ENCODE data around the gene MED27. TPM values are rescaled to one million over a fixed set of nuclear protein-coding genes. Genes with fewer than 3 reads are reported as not detected.

The MED27 gene
- total RNA-seq, 1 donor from 2014 or later = 17.7 TPM

GRCh38 chr9:131824953-131825495 lies 254.6 kb downstream of the MED27 start:
- TF ChIP-seq CTCF (IDR thresholded peaks at IDR 0.05) = no peak
- no peak for TF ChIP-seq POLR2A (IDR thresholded peaks at IDR 0.05)
- TF ChIP-seq POLR2AphosphoS5 (IDR thresholded peaks at IDR 0.05; ENCODE audit: insufficient read depth in 1 of 2, low read depth in 1 of 2) = no peak
- Histone ChIP-seq H3K4me3 (no peak overlapping the region), H3K4me1 (no peaks in the 10 kb centered on the region), H3K9me3 (no peaks in the 10 kb centered on the region), H3K27ac (no peak overlapping the region), H3K27me3 (no peaks in the 10 kb centered on the region), H3K36me3 (no peaks in the 10 kb centered on the region)
- intact Hi-C loops (cut with DNase I) = no loop called here
- DNase-seq (ENCODE audit: extremely low spot score in 2 of 2) = no peak

GRCh38 chr9:131824155-131824594 lies 255.5 kb downstream of the MED27 start:
- intact Hi-C loops (cut with DNase I) = no loop called here
- H3K9me3 ChIP-seq = no peaks in the 10 kb centered on the region
- no peak overlapping the region for H3K4me3 ChIP-seq
- TF ChIP-seq POLR2A (IDR thresholded peaks at IDR 0.05) (no peak), POLR2AphosphoS5 (IDR thresholded peaks at IDR 0.05; ENCODE audit: insufficient read depth in 1 of 2, low read depth in 1 of 2) (no peak), CTCF (IDR thresholded peaks at IDR 0.05) (no peak)
- no peaks in the 10 kb centered on the region for H3K36me3 ChIP-seq
- H3K4me1 ChIP-seq = no peaks in the 10 kb centered on the region
- H3K27me3 ChIP-seq = no peaks in the 10 kb centered on the region
- no peak overlapping the region for H3K27ac ChIP-seq
- DNase-seq (ENCODE audit: extremely low spot score in 2 of 2) = no peak

DNA sequence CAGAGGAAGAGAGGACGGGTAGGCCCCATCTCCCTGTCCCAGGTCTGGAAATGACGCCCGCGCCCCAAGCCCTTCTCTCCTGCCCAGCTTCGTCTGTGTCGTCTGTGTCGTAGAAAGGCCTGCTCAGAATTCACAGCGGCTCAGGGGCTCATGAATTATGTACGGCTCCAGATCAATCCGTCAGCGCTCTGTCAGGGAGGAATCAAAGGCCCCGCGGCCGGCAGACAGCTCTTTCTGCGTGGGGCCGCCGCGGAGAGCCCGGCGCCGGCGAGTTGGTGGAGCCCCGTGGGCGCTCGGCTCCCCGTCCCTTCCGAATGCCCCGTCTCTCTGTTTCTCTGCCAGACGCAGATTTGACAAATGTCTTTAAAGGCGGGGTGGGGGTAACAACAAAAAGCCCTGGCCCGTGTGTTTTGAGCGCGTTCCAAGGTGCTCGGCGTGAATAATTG lies 255.9 kb downstream of the MED27 start:
- DNase-seq (ENCODE audit: extremely low spot score in 2 of 2) = no peak
- Histone ChIP-seq H3K4me1 (no peaks in the 10 kb centered on the region), H3K4me3 (no peak overlapping the region), H3K9me3 (no peaks in the 10 kb centered on the region), H3K27me3 (no peaks in the 10 kb centered on the region), H3K27ac (no peak overlapping the region), H3K36me3 (no peaks in the 10 kb centered on the region)
- intact Hi-C loops (cut with DNase I) = no loop called here
- TF ChIP-seq CTCF (IDR thresholded peaks at IDR 0.05) (no peak), POLR2A (IDR thresholded peaks at IDR 0.05) (no peak), POLR2AphosphoS5 (IDR thresholded peaks at IDR 0.05; ENCODE audit: insufficient read depth in 1 of 2, low read depth in 1 of 2) (no peak)

DNA sequence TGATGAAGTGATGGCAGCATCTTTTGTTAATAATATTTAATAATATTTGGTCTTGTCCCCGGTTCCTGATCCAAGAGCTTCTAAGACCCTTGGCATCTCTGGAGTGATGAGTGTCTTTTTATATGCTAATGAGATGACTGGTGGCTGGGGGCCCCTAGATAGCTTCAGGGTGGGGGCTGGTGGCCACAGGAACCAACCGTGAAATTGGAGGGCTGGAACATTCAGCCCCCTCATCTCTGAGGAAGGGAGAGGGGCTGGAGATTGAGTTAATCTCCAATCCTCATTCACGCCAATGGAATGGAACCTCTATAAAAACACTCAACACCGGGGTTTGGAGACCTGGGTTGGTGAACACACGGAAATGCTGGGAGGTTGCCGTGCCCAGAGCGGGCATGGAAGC lies 261.6 kb downstream of the MED27 start:
- Histone ChIP-seq H3K36me3 (no peaks in the 10 kb centered on the region), H3K4me3 (no peak overlapping the region), H3K27me3 (no peaks in the 10 kb centered on the region), H3K9me3 (no peaks in the 10 kb centered on the region), H3K27ac (no peak overlapping the region), H3K4me1 (no peaks in the 10 kb centered on the region)
- no peak for DNase-seq (ENCODE audit: extremely low spot score in 2 of 2)
- TF ChIP-seq CTCF (IDR thresholded peaks at IDR 0.05) = no peak
- TF ChIP-seq POLR2AphosphoS5 (IDR thresholded peaks at IDR 0.05; ENCODE audit: insufficient read depth in 1 of 2, low read depth in 1 of 2) = no peak
- TF ChIP-seq POLR2A (IDR thresholded peaks at IDR 0.05) = no peak
- intact Hi-C loops (cut with DNase I) = no loop called here

- no peaks in the 10 kb centered on the region for H3K9me3 ChIP-seq
- TF ChIP-seq POLR2A (IDR thresholded peaks at IDR 0.05) (no peak), POLR2AphosphoS5 (IDR thresholded peaks at IDR 0.05; ENCODE audit: insufficient read depth in 1 of 2, low read depth in 1 of 2) (no peak), CTCF (IDR thresholded peaks at IDR 0.05) (no peak)
- H3K36me3 ChIP-seq = no peaks in the 10 kb centered on the region
- intact Hi-C loops (cut with DNase I) = no loop called here
- H3K27ac ChIP-seq = no peak overlapping the region
- no peak overlapping the region for H3K4me3 ChIP-seq
- no peaks in the 10 kb centered on the region for H3K27me3 ChIP-seq
- H3K4me1 ChIP-seq = no peaks in the 10 kb centered on the region
- no peak for DNase-seq (ENCODE audit: extremely low spot score in 2 of 2)
Measured at GRCh38 chr9:131817627-131818026, 262.0 kb downstream of the MED27 start.
